Peyer's patch (tissue), 4 donors: ENCODE results near the gene FNIP1. TPM values are rescaled to one million over a fixed set of nuclear protein-coding genes. Genes with fewer than 3 reads are reported as not detected.
"Not testable (repeated sequence)": the region's sequence is repeated elsewhere in the genome, so short reads cannot be mapped to it uniquely, and the experiment has no call there.

Source experiments
- DNase-seq, 3 donors: peaks; one replicate each; pipeline ENCODE4 v3.0.0-alpha.2; 2017 to 2019
- H3K27ac ChIP-seq, 4 donors: fragments of 200-600 bp; sonication (generic); one replicate each; pipeline ENCODE4 v1.5.1; 2016 to 2019
- H3K27me3 ChIP-seq, 2 donors: fragments of 200-600 bp; sonication (generic); one replicate each; pipeline ENCODE4 v1.5.1; 2019
- H3K36me3 ChIP-seq, 3 donors: fragments of 200-600 bp; sonication (generic); one replicate each; pipeline ENCODE4 v1.5.1; 2016 to 2019
- H3K4me1 ChIP-seq, 4 donors: fragments of 200-600 bp; sonication (generic); one replicate each; pipeline ENCODE4 v1.5.1; 2016 to 2019
- H3K4me3 ChIP-seq, 4 donors: fragments of 200-600 bp; sonication (generic); 1 replicate in 3 of 4; 2 replicates in 1 of 4; pipeline ENCODE4 v1.5.1; 2016 to 2019; ENCODE audit warnings: mild to moderate bottlenecking in 1 of 4
- H3K9me3 ChIP-seq, 4 donors: fragments of 200-600 bp; sonication (generic); one replicate each; pipeline ENCODE4 v1.5.1; 2016 to 2019; ENCODE audit warnings: mild to moderate bottlenecking in 1 of 4
- CTCF ChIP-seq, 6 experiments: fragments of 450-650 bp in 4 of 6; fragments of 200-600 bp in 2 of 6; sonication (generic) in 1 of 6; IDR thresholded peaks; one replicate each; pipeline ENCODE4 v1.5.1; 2017 to 2019; ENCODE audit warnings: antibody characterized with exemption in 6 of 6, mild to moderate bottlenecking in 3 of 6, moderate library complexity in 1 of 6
- POLR2A ChIP-seq, 2 donors: fragments of 450-650 bp; IDR thresholded peaks; one replicate each; pipeline ENCODE4 v1.5.1; 2017; ENCODE audit warnings: antibody characterized with exemption in 2 of 2, mild to moderate bottlenecking in 2 of 2, moderate library complexity in 2 of 2
- total RNA-seq, 4 donors: library from RNA; depleted of rRNA; stranded (reverse); fragments of >200 nt; gene quantifications; one replicate each; pipeline ENCODE4 v1.1.0, GENCODE V29; 2016

Gene FNIP1
- total RNA-seq, 4 donors from 2014 or later: 36.9 to 49.5 (median 46.1) TPM

- peaks cover 0 to 28% (median 0%) of the 10 kb centered on the region in 3 donors for H3K36me3 ChIP-seq
- H3K27me3 ChIP-seq: no peaks in the 10 kb centered on the region
- H3K4me1 ChIP-seq: no peaks in the 10 kb centered on the region
- no peaks in the 10 kb centered on the region for H3K9me3 ChIP-seq
- DNase-seq: no peak
- TF ChIP-seq POLR2A (IDR thresholded peaks at IDR 0.05) (no peak), CTCF (IDR thresholded peaks at IDR 0.05) (no peak)
- H3K27ac ChIP-seq: no peak overlapping the region
- H3K4me3 ChIP-seq: no peak overlapping the region
Observed at GRCh38 chr5:131719564-131719963, 77.3 kb downstream of the FNIP1 start.

- no peaks in the 10 kb centered on the region for H3K9me3 ChIP-seq
- DNase-seq: no peak
- peaks cover 0 to 28% (median 0%) of the 10 kb centered on the region in 3 donors for H3K36me3 ChIP-seq
Observed at GRCh38 chr5:131718487-131719014, 78.3 kb downstream of the FNIP1 start.

GRCh38 chr5:131717164-131717563 lies 79.7 kb downstream of the FNIP1 start:
- not testable (repeated sequence) for H3K4me1 ChIP-seq, H3K27ac ChIP-seq, H3K9me3 ChIP-seq, H3K27me3 ChIP-seq, H3K4me3 ChIP-seq, DNase-seq
- H3K36me3 ChIP-seq: peaks cover 0 to 28% (median 0%) of the 10 kb centered on the region in 3 donors

More at GRCh38 chr5:131718487-131719014, 78.3 kb downstream of the FNIP1 start:
- Histone ChIP-seq H3K4me3 (no peak overlapping the region), H3K27ac (no peak overlapping the region), H3K4me1 (no peaks in the 10 kb centered on the region), H3K27me3 (no peaks in the 10 kb centered on the region)
- TF ChIP-seq CTCF (IDR thresholded peaks at IDR 0.05) (no peak), POLR2A (IDR thresholded peaks at IDR 0.05) (no peak)

- no peak for TF ChIP-seq POLR2A (IDR thresholded peaks at IDR 0.05)
- no peak for TF ChIP-seq CTCF (IDR thresholded peaks at IDR 0.05)
- H3K4me1 ChIP-seq: no peaks in the 10 kb centered on the region
- DNase-seq: no peak
- no peak overlapping the region for H3K27ac ChIP-seq
- H3K4me3 ChIP-seq: no peak overlapping the region
- H3K36me3 ChIP-seq: peaks cover 0 to 28% (median 0%) of the 10 kb centered on the region in 3 donors
- H3K9me3 ChIP-seq: no peaks in the 10 kb centered on the region
- H3K27me3 ChIP-seq: no peaks in the 10 kb centered on the region
Observed at GRCh38 chr5:131716650-131717049, 80.2 kb downstream of the FNIP1 start.

- no peak for TF ChIP-seq CTCF (IDR thresholded peaks at IDR 0.05)
- TF ChIP-seq POLR2A (IDR thresholded peaks at IDR 0.05): no peak
Observed at GRCh38 chr5:131710391-131710790, 86.4 kb downstream of the FNIP1 start.

GRCh38 chr5:131709043-131709442 lies 87.8 kb downstream of the FNIP1 start:
- Histone ChIP-seq H3K9me3 (no peaks in the 10 kb centered on the region), H3K4me3 (no peak overlapping the region), H3K4me1 (no peaks in the 10 kb centered on the region), H3K36me3 (peaks cover 0 to 41% (median 0%) of the 10 kb centered on the region in 3 donors), H3K27me3 (no peaks in the 10 kb centered on the region), H3K27ac (no peak overlapping the region)
- no peak for DNase-seq
- TF ChIP-seq CTCF (IDR thresholded peaks at IDR 0.05) (no peak), POLR2A (IDR thresholded peaks at IDR 0.05) (no peak)

More at GRCh38 chr5:131710391-131710790, 86.4 kb downstream of the FNIP1 start:
- H3K4me1 ChIP-seq: no peaks in the 10 kb centered on the region
- no peak overlapping the region for H3K4me3 ChIP-seq
- no peak overlapping the region for H3K27ac ChIP-seq
- H3K9me3 ChIP-seq: no peaks in the 10 kb centered on the region
- peaks cover 0 to 28% (median 0%) of the 10 kb centered on the region in 3 donors for H3K36me3 ChIP-seq
- DNase-seq: no peak
- H3K27me3 ChIP-seq: no peaks in the 10 kb centered on the region
